ENCODE measurements around the gene CXorf58. TPM values are rescaled to one million over a fixed set of nuclear protein-coding genes. Genes with fewer than 3 reads are reported as not detected.
"Not testable (repeated sequence)": the region's sequence is repeated elsewhere in the genome, so short reads cannot be mapped to it uniquely, and the experiment has no call there.

CXorf58 gene
- total RNA-seq, 1 donor from 2014 or later: not detected

DNA sequence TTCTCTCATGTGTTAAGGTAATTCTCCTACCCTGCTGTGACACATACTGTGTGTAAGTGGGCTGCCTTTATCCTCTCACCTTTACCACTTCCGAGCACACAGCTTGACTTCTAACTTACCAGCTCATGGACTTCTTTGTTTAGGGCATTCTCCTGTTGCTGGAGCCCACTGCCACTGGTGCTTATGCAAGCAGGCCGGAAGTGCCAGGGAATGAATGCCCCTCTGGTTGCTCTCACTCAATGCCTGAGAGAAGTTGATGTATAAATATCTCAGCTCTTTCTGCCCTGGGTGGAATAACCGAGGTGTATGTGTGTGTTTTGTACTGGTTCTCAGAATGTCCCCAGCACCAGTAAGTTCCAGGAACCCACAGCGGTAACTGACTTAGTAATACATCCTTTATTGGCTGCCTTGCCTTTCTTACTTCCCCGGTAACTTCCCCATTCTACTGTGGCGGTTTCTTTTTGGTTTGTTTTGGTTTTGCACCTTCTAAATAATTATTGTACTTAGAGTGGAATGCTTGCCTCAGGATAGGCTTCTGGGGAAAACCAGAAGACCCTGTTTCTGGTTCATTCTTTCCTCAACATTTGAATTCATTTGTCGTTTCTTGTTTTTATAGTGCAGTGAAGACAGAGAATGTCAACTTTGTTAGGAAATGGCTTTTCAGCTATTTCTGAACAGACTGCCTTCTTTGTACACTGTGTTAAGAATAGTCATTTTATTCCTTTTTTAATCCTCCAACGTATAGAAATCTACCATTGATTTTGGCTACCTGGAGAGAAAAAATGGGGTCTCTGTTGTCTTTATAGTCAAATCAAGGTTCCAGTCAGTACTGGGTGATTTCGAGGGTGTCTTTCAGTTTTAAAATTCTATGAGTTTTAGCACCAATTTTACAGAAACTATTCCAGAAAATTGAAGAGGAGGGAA lies 45.4 kb downstream of the CXorf58 start:
- no peak for DNase-seq (ENCODE audit: low spot score)
- ATAC-seq: no peak

DNA sequence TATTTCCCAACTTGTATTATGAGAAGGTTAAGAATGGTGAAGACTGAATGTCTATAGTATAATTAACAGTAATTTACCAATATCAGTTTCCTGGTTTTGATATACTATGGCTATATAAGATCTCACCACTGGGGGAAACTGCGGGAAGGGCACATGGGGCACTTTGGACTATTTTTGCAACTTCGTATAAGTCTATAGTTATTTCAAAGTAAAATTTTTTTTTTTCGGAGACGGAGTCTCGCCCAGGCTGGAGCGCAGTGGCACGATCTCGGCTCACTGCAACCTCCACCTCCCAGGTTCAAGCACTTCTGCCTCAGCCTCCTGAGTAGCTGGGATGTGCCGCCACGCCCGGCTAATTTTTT lies 46.1 kb downstream of the CXorf58 start:
- DNase-seq (ENCODE audit: low spot score): no peak
- no peak for ATAC-seq

DNA sequence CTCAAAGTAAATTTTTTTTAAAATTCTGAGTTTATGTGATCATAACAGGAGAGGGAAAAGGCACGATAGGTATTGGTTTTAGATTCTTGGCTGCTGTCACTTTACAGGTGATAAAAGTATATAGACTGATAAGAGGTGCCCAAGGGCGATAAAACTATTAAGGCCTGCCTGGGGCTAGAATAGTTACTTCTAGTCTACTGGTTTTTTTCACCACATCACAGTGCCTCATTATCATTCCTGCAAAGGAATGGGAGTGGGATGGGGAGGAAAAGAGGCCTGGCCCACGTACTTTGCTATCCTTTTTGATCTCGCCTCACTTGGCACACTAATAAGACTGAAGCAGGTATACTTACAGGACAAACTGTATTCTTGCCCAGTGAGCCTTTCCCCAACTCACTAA lies 46.6 kb downstream of the CXorf58 start:
- no peak for DNase-seq (ENCODE audit: low spot score)
- ATAC-seq: no peak

DNA sequence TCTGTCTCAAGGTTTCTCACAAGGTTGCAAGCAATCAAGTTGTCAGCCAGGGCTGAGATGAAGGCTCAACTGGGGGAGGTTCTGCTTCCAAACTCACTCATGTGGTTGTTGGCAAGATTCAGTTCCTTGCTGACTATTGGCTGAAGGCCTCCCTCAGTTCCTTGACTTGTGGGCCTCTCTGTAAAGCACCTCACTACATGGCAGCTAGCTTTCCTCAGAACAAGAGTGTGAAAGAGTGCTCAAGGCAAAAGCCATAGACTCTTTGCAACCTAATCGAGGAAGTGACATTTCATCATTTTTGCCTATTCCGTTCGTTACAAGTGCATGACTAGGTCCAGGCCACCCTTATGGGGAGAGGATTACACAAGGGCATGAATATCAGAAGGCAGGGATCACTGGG lies 52.0 kb downstream of the CXorf58 start:
- no peak for ATAC-seq

DNA sequence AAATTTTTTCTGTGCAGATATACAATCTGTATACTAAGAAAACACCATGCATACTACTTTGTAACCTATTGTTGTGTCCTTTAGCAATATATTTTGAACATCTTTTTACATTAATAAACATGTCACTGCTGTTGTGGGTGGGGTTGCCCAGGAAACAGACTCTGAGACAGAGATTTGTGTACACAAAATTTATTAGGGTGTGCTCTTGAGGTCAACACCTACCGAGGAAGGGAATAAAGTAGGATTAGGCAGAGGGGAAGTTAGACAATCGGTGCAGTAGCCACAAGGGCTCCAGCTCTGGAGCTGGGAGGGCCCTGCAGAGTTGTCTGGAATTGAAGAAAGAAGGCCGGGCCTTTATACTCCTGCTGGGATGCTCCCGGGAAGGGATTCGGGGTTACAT lies 56.4 kb downstream of the CXorf58 start:
- DNase-seq (ENCODE audit: low spot score) (no peak), ATAC-seq (no peak)

More for the DNA sequence above, 52.0 kb downstream of the CXorf58 start:
- DNase-seq (ENCODE audit: low spot score): no peak

DNA sequence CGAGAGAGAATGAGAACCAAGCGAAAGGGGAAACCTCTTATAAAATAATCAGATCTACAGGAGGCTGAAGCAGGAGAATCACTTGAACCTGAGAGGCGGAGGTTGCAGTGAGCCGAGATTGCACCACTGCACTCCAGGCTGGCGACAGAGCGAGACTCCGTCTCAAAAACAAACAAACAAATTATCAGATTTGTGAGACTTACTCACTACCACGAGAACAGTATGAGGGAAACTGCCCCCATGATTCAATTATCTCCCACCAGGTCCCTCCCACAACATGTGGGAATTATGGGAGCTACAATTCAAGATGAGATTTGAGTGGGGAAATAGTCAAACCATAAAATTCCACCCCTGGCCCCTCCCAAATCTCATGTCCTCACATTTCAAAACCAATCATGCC lies 57.8 kb downstream of the CXorf58 start:
- ATAC-seq; DNase-seq (ENCODE audit: low spot score): not testable (repeated sequence)

DNA sequence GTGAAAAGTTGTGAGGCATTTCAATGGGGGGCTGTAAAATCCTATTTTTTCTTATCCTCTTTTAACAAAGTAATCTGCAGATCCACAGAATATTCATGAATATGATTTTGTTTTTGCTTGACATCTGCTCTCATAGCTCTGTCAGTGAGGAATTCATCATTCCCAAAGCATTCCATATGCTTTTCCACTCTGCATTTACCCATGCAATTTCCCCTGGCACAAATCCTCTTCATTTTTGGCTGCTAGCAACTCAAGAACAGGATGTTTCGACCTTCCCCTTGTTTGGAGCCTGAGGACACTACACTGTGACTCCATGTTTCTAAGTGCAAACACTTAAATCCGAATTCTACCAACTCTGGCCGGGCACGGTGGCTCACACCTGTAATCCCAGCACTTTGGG lies 70.7 kb downstream of the CXorf58 start:
- DNase-seq (ENCODE audit: low spot score) (no peak), ATAC-seq (no peak)

DNA sequence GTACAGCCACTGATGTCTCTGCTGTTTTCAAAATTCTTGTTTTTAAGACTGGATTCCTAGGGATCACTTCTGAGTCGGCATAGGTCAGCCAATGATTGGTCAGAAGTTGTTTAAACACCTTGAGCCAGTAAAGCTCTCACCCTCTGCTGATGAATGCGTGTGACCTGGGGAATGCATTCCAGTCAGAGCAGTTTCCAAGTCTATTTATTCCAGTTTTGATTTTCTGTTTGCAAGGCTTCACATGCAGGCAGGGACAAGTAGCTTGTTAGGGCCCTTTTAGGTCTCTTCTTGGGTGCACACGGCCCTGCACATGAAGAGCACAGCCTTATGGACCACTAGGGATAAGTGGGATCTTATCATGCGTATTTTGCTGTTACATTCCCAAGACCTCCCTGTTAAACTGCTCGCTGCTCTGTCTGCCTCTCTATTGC lies 72.2 kb downstream of the CXorf58 start:
- no peak for DNase-seq (ENCODE audit: low spot score)
- ATAC-seq: no peak

DNA sequence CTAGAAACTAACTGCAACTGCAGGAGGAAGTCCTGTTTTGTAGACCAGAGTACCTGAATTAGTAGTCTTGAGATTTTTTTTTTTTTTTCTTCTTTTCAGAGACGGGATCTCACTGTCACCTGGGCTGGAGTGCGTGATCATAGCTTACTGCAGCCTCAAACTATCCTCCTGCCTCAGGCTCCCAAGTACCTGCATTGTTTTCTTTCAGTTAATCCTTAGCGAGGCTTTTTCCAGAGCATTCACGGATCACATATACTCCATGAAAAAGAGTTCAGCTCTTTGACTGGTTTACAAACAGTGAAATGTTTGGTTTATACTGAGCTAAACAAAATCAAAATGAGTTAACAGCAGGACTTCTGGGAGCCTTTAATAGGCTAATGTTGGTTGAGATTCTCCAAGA lies 73.4 kb downstream of the CXorf58 start:
- ATAC-seq (no peak), DNase-seq (ENCODE audit: low spot score) (no peak)

DNA sequence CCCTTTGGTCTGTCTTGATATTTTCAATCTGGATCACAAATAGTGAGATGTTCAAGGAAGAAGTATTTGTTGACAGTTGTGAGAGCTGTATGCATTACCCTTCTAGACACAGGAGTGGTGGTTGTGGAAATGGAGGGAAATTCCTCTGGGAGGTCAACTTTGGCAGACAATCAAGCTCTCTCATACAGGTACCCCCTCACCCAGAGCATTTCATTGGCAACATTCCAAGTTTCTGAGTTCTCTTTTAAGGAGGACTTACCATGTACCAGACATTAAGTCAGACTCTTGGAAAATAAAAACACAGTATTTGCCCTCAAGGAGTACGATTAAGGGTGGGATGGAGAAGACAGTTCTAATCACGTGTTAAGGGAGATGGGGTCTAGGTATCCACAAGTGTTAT lies 73.9 kb downstream of the CXorf58 start:
- DNase-seq (ENCODE audit: low spot score) (no peak), ATAC-seq (no peak)

DNA sequence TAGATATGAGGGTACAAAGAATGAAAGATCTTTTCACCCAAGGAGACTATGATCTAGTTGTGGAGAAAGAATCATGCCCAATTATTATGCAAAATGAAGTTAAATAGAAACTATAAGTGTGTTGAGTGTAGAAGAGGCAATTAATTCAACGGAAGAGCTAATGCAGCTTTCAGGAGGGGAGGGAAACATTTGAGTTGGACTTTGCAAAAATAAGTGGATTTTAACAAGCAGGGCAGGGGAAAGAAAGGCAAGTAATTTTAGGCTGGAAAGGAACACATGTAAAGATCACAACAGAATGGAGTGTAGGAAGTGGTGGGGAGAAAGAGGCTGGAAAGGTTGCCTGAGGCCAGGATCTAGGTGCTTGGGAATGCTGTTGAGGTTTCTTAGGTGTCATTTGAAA lies 75.1 kb downstream of the CXorf58 start:
- ATAC-seq: no peak
- no peak for DNase-seq (ENCODE audit: low spot score)

Other genes starting within 250 kb of the CXorf58 start
- gene PRDX4, start 240.5 kb upstream of the CXorf58 start, total RNA-seq: 166 TPM
- 11.0 TPM for gene ACOT9, start 164.7 kb upstream of the CXorf58 start, total RNA-seq
- gene SAT1, start 124.8 kb upstream of the CXorf58 start, total RNA-seq: 227 TPM
- gene APOO, start 68 bp upstream of the CXorf58 start, total RNA-seq: 11.2 TPM
- gene KLHL15, start 119.2 kb downstream of the CXorf58 start, total RNA-seq: 5.7 TPM
- gene EIF2S3, start 146.9 kb downstream of the CXorf58 start, total RNA-seq: 49.9 TPM
- gene ZFX, start 241.7 kb downstream of the CXorf58 start, total RNA-seq: 12.5 TPM